ENCODE results near the gene PLCB2.

PLCB2 gene

DNA sequence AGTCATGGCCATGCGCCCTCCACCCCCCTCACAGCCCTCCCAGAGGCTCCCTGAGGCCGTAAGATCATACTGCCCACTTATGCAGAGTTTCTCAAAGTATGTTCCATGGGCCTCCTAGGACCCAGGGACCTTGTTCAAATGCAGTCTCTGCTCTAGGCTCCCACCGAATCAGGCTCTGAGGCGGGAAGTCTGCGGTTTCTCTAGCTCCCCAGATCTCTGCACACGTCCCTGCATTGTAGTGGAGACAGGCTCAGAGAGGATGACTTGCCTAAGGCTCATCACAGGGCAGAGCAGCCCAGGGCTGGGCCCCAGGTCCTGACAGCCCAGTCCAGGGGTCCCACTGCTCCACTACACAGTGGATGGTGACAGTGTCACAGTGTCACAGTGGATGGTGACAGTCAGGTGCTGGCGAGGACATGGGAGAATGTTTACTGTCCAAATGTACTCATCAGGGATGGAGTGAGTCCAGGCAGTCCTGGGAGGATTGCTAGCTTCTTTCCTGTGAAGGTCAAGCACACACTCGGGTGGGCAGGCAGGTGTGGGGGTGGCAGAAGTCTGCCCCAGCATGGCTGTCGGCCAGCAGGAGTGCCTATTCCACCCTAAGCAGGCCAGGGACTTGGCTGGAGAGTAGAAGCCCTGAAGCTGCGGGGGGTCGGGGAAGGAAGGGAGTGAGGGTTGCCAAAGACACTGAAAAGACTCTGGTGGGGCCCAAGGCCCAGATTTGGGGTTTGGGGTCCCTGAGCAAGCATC lies 37.3 kb downstream of the PLCB2 start:
- no peak for DNase-seq (ENCODE audit: low read depth in 2 of 2)

DNA sequence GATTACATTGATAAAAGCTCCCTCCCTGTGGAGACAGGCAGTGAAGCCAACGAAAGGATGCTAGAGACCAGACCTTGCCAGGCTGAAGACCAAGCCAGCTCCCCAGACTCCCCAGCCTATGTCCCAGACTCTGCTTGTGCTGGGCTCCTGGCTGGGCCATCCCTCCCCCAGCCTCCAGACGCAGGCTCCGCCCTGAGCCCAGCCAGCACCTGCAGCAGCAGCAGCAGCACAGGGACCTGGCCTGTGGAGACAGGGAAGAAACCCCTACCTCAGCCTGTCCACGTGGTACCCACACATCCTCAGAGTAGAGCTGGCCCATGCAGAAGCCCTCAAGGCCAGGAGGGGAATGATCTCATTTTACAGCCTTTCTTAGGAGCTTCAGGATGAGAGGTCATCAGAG lies 38.1 kb downstream of the PLCB2 start:
- DNase-seq (ENCODE audit: low read depth in 2 of 2), result no peak

DNA sequence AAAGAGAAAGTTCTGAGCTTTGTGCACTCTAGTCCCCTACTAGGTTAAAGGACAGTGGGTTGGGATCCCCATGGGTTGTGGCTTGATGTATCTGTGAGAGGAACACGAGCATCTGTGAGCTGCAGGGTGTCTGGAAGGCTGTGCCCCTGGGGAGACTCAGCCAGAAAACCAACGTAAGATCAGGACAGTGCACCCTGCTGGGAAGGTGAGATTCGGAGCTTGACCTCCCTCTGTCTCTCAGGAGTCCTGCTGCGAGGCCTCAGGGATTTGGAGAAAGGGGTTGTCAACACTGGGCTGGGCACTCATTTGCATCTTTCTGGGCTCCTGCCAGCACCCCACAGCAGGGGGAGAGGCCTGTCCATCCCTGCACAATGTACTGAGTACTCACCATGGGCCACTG lies 40.1 kb downstream of the PLCB2 start:
- DNase-seq (ENCODE audit: low read depth in 2 of 2), result no peak

DNA sequence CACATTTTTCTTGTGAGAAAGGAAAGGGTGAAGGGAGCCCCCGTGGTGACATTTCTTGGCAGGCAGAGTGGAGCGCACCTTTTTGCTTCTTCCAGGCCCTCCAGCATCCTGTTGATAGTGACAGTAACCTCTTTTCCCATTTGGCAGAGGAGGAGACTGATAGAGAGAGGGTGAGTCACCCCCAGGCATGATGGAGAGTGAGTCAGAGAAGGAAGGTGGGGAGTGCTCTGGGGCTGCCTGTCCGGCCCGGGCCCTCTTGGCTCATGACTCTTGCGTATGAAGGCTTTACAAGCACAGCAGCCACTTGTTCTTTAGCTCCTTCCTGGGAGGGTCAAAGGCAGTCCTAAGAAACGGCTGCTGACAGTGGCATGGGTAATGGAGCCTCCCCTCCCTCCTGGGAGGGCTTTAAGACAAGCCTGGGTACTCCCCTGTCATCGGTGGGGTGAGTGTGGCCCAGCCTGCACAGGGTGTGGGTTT lies 40.9 kb downstream of the PLCB2 start:
- DNase-seq (ENCODE audit: low read depth in 2 of 2), result no peak

DNA sequence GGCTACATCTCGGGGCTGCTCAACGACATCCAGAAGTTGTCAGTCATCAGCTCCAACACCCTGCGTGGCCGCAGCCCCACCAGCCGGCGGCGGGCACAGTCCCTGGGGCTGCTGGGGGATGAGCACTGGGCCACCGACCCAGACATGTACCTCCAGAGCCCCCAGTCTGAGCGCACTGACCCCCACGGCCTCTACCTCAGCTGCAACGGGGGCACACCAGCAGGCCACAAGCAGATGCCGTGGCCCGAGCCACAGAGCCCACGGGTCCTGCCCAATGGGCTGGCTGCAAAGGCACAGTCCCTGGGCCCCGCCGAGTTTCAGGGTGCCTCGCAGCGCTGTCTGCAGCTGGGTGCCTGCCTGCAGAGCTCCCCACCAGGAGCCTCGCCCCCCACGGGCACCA lies 41.9 kb downstream of the PLCB2 start:
- no peak for DNase-seq (ENCODE audit: low read depth in 2 of 2)

DNA sequence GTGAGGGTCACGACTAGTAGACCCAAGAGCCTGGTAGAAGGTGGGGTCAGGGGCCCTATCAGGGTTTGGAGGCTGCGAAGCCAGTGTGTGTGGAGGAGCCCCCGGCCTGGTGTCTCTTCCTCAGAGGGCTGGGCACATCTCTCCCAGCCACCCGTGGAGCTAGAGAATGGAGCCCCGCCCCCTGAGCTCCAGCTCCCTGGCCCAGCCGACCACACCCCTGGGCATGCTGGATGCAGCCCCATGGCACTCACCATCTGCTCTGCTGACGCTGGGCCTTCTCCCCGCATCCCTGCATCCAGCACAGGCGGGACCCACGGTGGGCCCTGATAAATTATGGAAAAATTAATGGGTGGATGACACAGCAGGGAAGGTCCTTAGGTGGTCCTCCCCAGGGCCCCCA lies 42.4 kb downstream of the PLCB2 start:
- DNase-seq (ENCODE audit: low read depth in 2 of 2), result no peak

DNA sequence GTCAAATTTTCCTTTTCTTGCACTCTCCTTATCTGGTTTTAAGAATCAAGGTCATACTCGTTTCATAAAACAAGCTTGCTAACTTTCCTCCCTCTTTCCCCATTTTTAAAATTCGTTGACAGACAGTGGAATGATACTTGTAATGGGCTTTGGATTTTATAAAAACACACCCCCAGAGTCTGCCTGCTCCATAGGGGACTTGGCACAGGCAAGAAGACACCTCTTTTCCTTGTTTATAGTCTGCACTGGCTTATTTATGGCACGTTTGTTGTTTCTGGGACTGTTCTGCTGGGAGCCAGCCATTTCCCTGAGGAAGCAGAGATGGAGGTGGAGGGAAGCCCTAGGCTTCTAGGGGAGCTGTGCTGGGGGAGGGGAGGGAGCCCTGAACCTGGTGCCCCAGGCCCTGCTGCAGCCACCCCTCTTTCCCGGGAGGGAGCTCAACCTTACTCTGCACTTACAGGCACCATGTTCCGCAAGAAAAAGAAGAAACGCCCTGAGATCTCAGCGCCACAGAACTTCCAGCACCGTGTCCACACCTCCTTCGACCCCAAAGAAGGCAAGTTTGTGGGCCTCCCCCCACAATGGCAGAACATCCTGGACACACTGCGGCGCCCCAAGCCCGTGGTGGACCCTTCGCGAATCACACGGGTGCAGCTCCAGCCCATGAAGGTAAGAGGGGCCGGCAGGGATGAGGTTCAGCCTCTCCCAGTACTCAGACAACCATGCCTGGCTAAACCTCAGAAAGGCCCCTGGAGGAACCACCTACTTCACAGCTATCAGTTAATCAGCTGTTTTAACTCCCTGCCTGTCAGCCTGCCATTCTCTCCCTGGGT lies 43.2 kb downstream of the PLCB2 start:
- DNase-seq (ENCODE audit: low read depth in 2 of 2), result no peak

DNA sequence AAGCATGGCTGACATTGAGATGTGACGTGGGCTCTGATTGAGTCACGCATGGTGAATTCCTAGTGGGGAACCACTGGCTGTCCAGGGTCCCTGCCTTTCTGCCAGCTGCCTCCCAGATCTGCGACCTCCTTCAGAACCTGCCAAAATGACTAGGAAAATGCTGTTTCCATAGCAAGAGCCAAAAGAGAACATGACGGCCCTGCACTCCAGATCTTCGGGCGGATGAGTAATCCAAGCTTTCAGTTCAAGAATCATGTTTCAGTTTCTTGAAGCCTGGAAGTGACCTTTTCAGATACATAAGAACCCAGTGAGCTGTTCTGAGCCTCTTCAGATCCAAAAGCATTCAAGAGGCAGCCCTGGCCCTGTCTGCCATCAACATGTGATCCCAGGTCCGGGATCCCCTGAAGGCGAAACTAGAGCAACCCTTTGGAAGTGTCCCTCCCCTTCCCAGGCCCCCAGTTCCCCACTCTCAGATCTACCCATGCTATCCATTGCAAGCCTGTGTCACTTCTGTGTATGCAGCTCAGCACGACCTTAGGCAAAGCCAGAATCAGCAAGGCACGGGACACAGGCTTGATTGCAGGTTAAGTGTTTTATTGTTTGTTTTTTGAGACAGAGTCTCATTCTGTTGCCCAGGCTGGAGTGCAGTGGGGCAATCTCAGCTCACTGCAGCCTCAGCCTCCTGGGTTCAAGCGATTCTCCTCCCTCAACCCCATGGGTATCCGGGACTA lies 44.5 kb downstream of the PLCB2 start:
- no peak for DNase-seq (ENCODE audit: low read depth in 2 of 2)

DNA sequence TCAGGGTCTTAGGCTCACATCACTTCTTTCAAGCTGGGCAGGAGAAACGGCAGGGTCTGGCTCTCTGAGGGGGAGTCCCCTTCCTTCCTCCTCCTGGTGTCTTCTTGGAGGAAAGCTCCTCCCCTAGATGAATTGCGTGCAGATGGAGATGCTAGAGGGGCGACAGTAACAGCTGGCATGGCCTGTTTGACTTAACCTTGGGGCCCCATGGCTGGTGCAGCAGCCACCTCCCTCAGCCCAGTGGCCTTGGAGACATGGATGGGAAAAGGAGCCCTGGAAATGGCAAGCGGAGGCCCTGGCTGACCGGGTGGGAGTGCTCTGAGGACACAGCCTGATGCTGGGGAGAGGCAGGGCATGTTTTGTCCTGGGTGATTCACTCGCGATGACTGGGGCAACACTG lies 48.7 kb downstream of the PLCB2 start:
- no peak for DNase-seq (ENCODE audit: low read depth in 2 of 2)

DNA sequence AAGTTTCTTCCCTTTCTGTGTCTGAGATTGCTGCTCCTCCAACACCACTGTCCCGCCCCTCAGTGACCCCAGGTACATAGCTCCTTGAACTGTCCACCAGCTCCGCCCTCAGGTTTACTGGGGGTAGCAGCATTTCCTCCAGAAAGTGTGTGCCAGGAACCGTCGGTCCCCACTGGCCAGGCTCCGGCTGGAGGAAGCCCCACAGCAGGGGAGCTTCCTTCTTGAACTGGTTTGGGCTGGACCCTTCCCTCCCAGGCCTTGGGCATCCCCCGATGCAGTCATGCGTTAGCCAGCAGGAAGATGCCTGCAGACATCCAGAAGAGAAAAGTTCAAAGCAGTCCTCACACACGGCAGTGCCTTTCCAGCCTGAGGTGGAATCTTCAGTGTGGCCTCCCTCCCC lies 49.2 kb downstream of the PLCB2 start:
- DNase-seq (ENCODE audit: low read depth in 2 of 2), result no peak

DNA sequence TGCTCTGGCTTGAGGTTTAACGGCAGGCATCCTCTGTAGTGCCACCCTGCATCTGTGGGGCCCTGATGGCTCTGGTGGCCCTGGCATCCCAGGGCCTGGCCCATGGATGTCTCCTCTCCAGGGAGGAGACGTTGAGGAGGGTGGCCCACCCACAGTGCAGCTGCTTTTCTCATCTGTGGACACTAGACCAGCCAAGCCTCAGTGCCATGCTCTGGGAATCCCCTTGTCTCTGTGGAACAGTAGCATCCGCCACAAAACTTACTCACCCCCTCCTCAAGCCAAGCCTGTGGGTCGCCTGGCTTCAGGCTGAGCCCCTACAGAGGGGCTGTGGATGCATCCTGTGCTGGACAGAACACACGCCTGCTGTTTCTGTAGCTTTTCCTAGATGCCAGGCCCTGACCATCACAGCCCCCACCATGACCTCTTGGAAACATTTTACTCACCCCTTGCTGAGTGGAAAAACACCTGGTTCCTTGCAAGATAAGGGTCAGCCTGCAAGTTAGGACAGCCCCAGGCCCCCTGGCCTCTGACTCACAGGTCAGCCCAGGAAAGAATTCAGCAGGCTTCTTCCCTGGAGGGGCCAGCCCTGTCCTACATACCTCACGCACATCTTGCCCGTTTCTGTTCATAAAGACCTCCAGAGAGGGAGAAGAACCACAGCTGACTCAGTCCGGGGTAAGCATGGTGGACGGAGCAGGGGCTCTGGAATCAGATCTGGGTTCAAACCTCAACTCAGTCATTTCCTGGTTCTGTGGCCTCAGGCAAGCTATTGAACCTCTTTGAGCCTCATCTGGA lies 49.9 kb downstream of the PLCB2 start:
- no peak for DNase-seq (ENCODE audit: low read depth in 2 of 2)

DNA sequence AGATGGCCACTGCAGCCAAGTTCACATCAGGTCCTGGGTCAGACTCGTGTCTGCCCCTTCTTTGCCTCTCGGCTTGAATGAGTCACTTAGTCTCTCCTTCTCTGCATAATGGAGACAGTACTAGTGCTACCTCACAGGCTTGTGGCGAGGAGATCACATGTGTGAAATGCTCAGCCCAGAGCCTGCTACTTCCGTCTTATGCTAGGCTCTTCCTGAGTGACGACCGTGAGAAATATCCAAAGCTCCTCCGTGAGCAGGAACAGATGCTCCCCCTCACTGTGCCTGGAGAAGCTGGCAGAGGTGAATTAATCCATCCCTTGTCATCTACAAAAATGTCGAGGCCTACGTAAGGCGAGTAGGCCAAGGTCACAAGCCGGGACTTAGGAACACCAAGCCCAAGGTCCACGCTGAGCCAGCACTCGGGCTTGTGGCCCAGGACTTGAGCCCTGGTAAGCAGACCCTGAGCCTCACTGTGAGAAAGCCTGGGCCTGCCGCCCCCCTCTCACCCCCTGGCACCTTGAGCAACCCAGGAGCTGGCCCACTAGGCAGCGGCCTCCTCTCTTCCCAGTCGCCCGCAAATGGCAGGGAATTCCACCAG lies 51.0 kb downstream of the PLCB2 start:
- no peak for DNase-seq (ENCODE audit: low read depth in 2 of 2)

DNA sequence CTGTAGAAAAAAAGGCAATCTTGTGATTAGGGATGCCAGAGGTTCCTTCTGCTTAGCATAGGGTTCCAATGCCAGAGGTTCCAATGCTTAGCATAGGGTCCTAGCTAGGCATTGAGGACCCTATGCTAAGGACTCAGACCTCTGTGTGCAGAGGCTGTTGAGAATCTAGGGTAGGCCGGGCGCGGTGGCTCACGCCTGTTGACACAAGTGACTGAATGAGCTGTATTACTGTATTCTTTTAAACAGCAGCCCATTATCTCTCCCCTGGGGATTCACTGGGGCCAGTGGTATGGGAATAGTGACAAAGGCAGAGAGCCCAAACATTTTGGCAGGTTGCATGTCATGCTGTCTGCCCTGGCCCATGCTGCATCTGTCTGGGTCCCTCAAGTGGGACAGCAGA lies 52.7 kb downstream of the PLCB2 start:
- no peak for DNase-seq (ENCODE audit: low read depth in 2 of 2)

DNA sequence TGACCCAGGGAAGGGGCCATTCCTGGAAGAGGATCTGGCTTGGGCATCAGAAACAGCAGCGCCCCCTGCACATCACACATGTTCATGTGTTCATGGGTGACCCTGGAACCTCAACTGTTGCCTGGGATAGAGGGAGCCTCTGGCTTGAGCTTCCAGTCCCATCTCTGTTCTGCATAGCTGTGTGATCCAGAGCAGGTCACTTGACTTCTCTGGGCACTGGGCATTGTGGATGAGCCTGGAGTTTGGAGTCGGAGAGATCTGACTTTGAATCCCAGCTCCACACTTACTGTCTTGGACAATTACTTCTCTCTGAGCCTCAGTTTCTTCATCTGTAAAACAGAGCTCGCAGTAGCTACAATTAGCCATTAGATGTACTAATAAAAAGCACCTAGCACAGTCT lies 53.3 kb downstream of the PLCB2 start:
- DNase-seq (ENCODE audit: low read depth in 2 of 2), result no peak

DNA sequence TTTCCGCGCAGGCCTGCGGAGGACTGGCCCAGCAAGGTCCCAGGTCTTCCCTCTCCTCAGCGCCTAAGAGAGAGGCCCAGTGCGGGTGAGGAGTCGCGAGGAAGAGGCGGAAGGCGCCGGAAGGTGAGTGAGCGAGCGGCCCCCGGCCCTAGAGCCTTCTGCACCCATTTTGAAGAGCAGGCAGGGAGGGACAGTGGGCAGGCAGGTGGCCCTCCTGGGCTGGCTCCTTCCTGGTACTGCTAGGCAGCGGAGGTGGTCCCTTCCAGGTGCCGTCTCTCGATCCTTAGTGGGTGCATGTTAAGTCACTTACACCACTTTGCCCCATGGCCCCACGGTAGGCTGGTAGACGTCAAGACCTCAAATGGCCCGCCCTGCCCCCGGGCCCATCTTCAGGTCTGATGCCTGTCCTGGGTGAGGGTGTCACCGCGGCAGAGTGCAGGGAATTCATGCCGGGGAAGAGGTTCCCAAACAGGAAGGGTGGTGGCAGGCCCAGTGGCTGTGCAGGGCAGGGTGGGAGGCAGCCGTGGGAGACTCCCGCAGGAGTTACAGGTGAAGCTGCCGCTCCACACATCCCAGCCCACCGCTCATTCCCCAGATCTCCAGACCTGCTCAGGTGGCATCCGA lies 54.5 kb downstream of the PLCB2 start:
- no peak for DNase-seq (ENCODE audit: low read depth in 2 of 2)

DNA sequence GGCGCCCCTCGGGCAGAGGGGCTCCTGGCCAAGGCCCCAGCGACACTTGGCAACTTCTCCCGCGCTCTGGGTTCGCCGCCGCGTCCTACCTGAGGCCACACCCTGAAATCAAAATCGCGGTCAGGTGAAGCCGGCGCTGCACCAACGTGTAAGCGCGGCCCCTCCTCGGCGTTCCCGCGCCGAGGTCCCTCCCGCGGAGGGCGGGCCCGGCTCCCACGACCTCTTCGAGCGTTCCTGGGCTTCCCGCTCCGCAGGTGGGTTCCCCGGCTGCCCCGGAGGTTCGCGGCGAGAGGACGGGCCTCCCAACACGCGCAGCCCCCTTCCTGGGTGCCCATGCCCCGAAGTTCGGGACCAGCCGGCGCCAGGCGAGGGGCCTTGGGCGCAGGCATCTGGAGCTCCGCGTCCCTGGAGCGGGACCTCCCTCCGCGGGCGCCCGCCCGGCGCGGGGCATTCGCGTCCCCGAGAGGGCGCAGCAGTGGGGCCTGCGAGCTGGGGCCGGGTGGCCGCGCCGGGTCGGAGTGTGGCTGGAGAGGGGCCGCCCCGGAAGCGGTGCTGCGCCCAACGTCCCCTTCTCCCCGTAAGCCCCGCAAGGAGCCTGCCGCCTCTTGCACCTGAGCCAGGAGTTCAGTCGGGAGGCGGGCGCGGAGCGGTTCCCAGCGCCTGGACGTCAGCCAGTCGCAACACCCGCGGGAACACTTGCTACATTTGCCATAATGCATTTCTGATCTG lies 55.1 kb downstream of the PLCB2 start:
- DNase-seq (ENCODE audit: low read depth in 2 of 2), result no peak

DNA sequence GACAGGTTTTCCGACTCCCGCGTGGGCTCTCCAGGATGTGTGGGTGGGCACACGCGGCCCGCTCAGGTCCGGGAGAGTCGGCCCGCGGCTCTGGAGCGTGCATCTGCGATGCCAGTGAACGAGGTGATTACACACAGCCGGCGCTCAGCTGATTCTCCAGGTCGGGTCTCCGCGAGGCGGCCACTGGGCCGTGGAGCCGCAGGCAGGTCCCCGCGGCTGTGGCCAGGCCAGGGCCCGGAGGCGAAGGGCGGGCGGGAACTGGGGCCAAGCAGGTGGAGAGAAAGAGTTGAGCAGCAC lies 55.6 kb downstream of the PLCB2 start:
- DNase-seq (ENCODE audit: low read depth in 2 of 2), result no peak

DNA sequence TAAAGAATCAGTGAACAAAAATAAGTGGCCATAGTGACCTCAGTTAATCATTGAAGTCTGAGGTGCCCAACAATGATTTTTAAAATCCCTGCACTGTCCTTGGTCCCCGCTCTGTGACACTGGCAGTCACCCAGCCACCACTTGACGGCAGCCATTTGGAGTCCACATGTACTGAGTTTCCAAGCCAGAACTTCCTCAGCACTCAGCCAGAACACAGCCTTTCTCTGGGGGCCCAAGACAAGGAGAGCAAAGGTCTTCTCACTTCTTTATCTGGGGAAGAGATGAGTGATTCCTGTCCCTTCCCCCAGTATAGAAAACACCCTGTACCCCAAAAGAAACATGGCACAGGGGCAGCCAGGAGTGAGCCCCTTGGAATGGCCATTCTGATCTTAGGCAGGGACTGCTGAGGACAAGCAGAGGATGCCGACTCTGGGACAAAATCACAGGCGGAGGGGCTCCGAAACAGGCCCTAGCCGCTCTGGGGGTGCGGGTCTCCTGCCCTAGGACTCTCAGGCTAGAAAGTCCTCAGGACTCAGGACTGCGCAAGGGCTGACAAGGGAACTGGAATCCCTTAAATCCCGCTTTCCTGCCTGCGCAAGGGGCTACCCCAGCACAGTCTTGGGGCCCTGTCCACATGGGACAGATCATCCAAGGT lies 56.1 kb downstream of the PLCB2 start:
- DNase-seq (ENCODE audit: low read depth in 2 of 2), result no peak

DNA sequence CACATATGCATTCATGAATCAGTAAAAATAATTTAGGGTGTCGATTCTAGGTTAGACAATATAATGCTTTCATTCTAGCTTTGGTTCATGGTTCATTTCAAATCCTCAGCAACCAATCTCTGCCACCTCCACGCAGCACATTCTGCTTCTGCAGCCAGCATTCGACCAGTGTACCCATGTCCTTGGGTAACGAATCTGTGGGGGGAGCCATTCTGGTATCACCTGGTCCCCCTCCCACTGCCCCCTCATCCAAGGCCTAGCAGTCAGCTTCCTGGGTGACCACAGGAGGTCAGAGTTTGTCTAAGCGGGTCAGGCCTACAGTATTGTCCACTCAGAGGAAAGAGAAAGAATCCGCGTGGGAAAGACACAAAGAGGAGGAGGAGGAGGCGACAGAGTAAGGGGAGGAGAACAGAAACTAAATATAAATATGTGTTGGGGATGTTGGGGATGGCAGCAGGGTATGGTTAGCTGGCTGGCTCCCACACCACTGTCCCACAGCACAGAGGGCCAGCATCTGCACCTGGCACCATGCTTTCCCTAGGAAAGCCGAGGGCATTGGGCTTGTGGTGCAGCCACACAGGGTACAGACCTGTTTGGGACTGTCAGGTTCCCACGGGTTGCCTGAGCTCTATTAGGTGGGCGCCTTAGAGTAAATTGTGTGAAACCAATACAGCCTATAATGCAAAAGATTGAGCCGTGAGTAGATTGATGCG lies 56.8 kb downstream of the PLCB2 start:
- DNase-seq (ENCODE audit: low read depth in 2 of 2), result no peak

All from activated CD4-positive, alpha-beta T cell treated with anti-CD3 and anti-CD28 coated beads for 24 hours (primary cell).